ENCODE measurements around the gene COX6A2. TPM values are rescaled to one million over a fixed set of nuclear protein-coding genes. Genes with fewer than 3 reads are reported as not detected.

Gene COX6A2
- total and polyA plus RNA-seq, 2 experiments from 2014 or later = 6.0 TPM; not detected in 1

DNA sequence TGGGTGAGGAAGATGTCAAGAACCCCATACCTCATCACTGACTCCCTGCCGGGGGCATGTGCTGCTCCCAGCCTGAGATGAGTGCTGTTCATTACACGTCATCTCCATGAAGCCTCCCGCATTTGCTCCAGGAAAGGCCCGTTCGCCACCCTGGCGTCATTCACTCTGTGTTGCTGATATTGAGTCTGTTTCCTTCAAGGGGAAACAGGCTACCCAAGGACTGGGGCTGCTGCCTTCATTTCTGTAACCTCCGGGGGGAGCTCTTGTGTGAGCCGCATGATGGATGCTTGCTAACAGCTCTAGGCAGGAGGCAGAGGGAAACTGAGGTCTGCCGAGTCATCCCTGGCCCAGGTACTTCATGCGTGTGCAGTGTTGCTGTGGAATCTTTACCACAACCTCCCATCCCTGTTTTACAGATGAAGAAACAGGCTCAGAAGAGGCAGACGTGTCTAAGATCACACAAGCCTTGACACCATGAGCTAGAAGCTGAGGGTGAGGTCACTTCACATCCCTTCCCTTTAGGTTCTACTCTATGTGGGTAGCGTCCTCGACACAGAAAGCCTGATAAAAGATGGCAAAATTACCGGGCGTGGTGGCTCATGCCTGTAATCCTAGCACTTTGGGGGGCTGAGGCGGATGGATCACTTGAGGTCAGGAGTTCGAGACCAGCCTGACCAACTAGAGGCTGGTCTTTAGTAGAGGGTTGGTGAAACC lies 27.6 kb upstream of the COX6A2 start:
- peaks cover 46% of the 10 kb centered on the region for H3K4me1 Mint-ChIP-seq
- Histone ChIP-seq H3K27me3 (ENCODE audit: insufficient read depth) (no peaks in the 10 kb centered on the region), H3K4me1 (ENCODE audit: insufficient read depth) (peaks cover 41% of the 10 kb centered on the region), H3K36me3 (ENCODE audit: insufficient read depth) (no peaks in the 10 kb centered on the region), H3K4me3 (no peak overlapping the region), H3K79me2 (replicated peaks; ENCODE audit: insufficient read depth) (peaks cover 26% of the 10 kb centered on the region), H3K4me2 (0 out of 2 replicates have a peak overlapping the region, but pooled peaks have one; percentile 14), H4K20me1 (replicated peaks; ENCODE audit: insufficient read depth) (peaks cover 19% of the 10 kb centered on the region), H3F3A (replicated peaks; ENCODE audit: low read depth) (peaks cover 8% of the 10 kb centered on the region; the same call in 1 of the 2 replicates), H3K27ac (ENCODE audit: low read depth) (no peak overlapping the region), H2AFZ (no peak overlapping the region), H3K9me2 (ENCODE audit: insufficient read depth) (no peaks in the 10 kb centered on the region)
- ATAC-seq = no peak
- peak; percentile 79 for DNase-seq (ENCODE audit: low spot score)
- H3K36me3 Mint-ChIP-seq (ENCODE audit: low read depth) = peaks cover 21% of the 10 kb centered on the region; the same call in 2 of the 3 replicates
- peak overlapping the region; percentile 65 for H3K27ac Mint-ChIP-seq
- H3K27me3 Mint-ChIP-seq (ENCODE audit: insufficient read depth, low read depth, poor library complexity) = peaks cover 14% of the 10 kb centered on the region
- peaks cover 4% of the 10 kb centered on the region; the same call in 2 of the 3 replicates for H3K9me3 Mint-ChIP-seq
- peak overlapping the region; percentile 42; the same call in 2 of the 3 replicates for H3K4me3 Mint-ChIP-seq
- no peak for TF ChIP-seq EZH2phosphoT487 (IDR thresholded peaks at IDR 0.05; ENCODE audit: unreplicated experiment)
- TF ChIP-seq, protein P1, sequence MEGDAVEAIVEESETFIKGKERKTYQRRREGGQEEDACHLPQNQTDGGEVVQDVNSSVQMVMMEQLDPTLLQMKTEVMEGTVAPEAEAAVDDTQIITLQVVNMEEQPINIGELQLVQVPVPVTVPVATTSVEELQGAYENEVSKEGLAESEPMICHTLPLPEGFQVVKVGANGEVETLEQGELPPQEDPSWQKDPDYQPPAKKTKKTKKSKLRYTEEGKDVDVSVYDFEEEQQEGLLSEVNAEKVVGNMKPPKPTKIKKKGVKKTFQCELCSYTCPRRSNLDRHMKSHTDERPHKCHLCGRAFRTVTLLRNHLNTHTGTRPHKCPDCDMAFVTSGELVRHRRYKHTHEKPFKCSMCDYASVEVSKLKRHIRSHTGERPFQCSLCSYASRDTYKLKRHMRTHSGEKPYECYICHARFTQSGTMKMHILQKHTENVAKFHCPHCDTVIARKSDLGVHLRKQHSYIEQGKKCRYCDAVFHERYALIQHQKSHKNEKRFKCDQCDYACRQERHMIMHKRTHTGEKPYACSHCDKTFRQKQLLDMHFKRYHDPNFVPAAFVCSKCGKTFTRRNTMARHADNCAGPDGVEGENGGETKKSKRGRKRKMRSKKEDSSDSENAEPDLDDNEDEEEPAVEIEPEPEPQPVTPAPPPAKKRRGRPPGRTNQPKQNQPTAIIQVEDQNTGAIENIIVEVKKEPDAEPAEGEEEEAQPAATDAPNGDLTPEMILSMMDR (conservative IDR thresholded peaks at IDR 0.05; ENCODE audit: low read depth in 2 of 2) = peak; percentile 70 to 72

GRCh38 chr16:31453255-31454204 lies 25.4 kb upstream of the COX6A2 start:
- Histone ChIP-seq H2AFZ (no peak overlapping the region), H3K36me3 (ENCODE audit: insufficient read depth) (no peaks in the 10 kb centered on the region), H4K20me1 (replicated peaks; ENCODE audit: insufficient read depth) (peaks cover 19% of the 10 kb centered on the region), H3K79me2 (replicated peaks; ENCODE audit: insufficient read depth) (peaks cover 26% of the 10 kb centered on the region), H3K4me3 (0 out of 2 replicates have a peak overlapping the region, but pooled peaks have one; percentile 30), H3K27me3 (ENCODE audit: insufficient read depth) (no peaks in the 10 kb centered on the region), H3K27ac (ENCODE audit: low read depth) (peak overlapping the region; percentile 59), H3F3A (replicated peaks; ENCODE audit: low read depth) (peaks cover 5% of the 10 kb centered on the region; the same call in 1 of the 2 replicates), H3K4me2 (peak overlapping the region; percentile 72), H3K4me1 (ENCODE audit: insufficient read depth) (peaks cover 41% of the 10 kb centered on the region), H3K9me2 (ENCODE audit: insufficient read depth) (no peaks in the 10 kb centered on the region)
- H3K27ac Mint-ChIP-seq = peak overlapping the region; percentile 54
- DNase-seq (ENCODE audit: low spot score) (peak; percentile 62), ATAC-seq (peak; percentile 18)
- no peak overlapping the region for H3K4me3 Mint-ChIP-seq
- H3K4me1 Mint-ChIP-seq = peaks cover 47% of the 10 kb centered on the region
- H3K9me3 Mint-ChIP-seq = peaks cover 4% of the 10 kb centered on the region; the same call in 2 of the 3 replicates
- no peak for TF ChIP-seq CREB1 (CRISPR knock-in tag; IDR thresholded peaks at IDR 0.05; ENCODE audit: low read depth)
- H3K36me3 Mint-ChIP-seq (ENCODE audit: low read depth) = peaks cover 21% of the 10 kb centered on the region; the same call in 2 of the 3 replicates
- peaks cover 14% of the 10 kb centered on the region for H3K27me3 Mint-ChIP-seq (ENCODE audit: insufficient read depth, low read depth, poor library complexity)

DNA sequence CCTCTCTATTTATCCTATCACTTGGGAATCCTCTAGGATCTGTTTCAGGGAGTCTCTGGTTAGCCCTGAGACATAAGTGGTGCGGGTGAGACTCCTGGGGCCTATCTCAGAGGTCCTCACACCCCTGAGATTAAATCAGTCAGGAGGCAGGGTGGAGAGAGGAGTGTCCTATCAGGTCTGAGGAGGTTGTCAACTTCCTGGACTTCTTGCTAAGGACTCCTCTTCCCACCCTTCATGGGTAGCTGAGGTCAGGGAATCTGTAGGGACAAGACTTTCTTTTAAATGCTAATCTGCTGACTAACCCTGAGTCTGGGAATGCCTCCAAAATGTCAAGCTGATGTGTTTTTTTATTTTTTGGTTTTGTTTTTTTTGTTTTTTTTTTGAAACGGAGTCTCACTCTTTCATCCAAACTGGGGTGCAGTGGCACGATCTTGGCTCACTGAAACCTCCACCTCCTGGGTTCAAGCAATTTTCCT lies 24.5 kb upstream of the COX6A2 start:
- H3F3A ChIP-seq (replicated peaks; ENCODE audit: low read depth) = peaks cover 5% of the 10 kb centered on the region; the same call in 1 of the 2 replicates
- peak overlapping the region; percentile 38; the same call in 1 of the 3 replicates for H3K4me3 Mint-ChIP-seq
- H3K4me1 Mint-ChIP-seq = peaks cover 42% of the 10 kb centered on the region
- no peak overlapping the region for H3K27ac ChIP-seq (ENCODE audit: low read depth)
- no peak overlapping the region for H3K4me3 ChIP-seq
- H3K27me3 Mint-ChIP-seq (ENCODE audit: insufficient read depth, low read depth, poor library complexity) = peaks cover 14% of the 10 kb centered on the region
- peaks cover 37% of the 10 kb centered on the region for H3K4me1 ChIP-seq (ENCODE audit: insufficient read depth)
- peak overlapping the region; percentile 64; the same call in 1 of the 2 replicates for H3K27ac Mint-ChIP-seq
- peak; percentile 9; the same call in 1 of the 3 replicates for ATAC-seq
- no peaks in the 10 kb centered on the region for H3K9me2 ChIP-seq (ENCODE audit: insufficient read depth)
- peaks cover 22% of the 10 kb centered on the region for H3K79me2 ChIP-seq (replicated peaks; ENCODE audit: insufficient read depth)
- no peaks in the 10 kb centered on the region for H3K36me3 ChIP-seq (ENCODE audit: insufficient read depth)
- DNase-seq (ENCODE audit: low spot score) = peak; percentile 42
- H3K9me3 Mint-ChIP-seq = no peaks in the 10 kb centered on the region
- H3K27me3 ChIP-seq (ENCODE audit: insufficient read depth) = no peaks in the 10 kb centered on the region
- H2AFZ ChIP-seq = no peak overlapping the region
- peaks cover 18% of the 10 kb centered on the region for H4K20me1 ChIP-seq (replicated peaks; ENCODE audit: insufficient read depth)
- H3K4me2 ChIP-seq = peak overlapping the region; percentile 72
- H3K36me3 Mint-ChIP-seq (ENCODE audit: low read depth) = peaks cover 16% of the 10 kb centered on the region; the same call in 2 of the 3 replicates
- TF ChIP-seq EZH2 (IDR thresholded peaks at IDR 0.05; ENCODE audit: low read depth, unreplicated experiment) = no peak
- TF ChIP-seq, protein P2, sequence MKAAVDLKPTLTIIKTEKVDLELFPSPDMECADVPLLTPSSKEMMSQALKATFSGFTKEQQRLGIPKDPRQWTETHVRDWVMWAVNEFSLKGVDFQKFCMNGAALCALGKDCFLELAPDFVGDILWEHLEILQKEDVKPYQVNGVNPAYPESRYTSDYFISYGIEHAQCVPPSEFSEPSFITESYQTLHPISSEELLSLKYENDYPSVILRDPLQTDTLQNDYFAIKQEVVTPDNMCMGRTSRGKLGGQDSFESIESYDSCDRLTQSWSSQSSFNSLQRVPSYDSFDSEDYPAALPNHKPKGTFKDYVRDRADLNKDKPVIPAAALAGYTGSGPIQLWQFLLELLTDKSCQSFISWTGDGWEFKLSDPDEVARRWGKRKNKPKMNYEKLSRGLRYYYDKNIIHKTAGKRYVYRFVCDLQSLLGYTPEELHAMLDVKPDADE (IDR thresholded peaks at IDR 0.05) = no peak
- TF ChIP-seq JUNB (IDR thresholded peaks at IDR 0.05; ENCODE audit: unreplicated experiment) = no peak
- TF ChIP-seq, protein P1 (conservative IDR thresholded peaks at IDR 0.05; ENCODE audit: low read depth in 2 of 2) = no peak
- TF ChIP-seq ZNF114 (CRISPR knock-in tag; IDR thresholded peaks at IDR 0.05) = no peak
- TF ChIP-seq EZH2phosphoT487 (IDR thresholded peaks at IDR 0.05; ENCODE audit: unreplicated experiment) = no peak
- TF ChIP-seq STAT1 (IDR thresholded peaks at IDR 0.05; ENCODE audit: unreplicated experiment) = no peak
- TF ChIP-seq CREB1 (CRISPR knock-in tag; IDR thresholded peaks at IDR 0.05; ENCODE audit: low read depth) = no peak
- no peak for TF ChIP-seq POLR2AphosphoS5 (IDR thresholded peaks at IDR 0.05; ENCODE audit: low read depth)
- no peak for TF ChIP-seq ZNF331 (CRISPR knock-in tag; IDR thresholded peaks at IDR 0.05; ENCODE audit: low read depth)

Data from GM23338 (cell line).